Brain microvascular endothelial cell (primary cell): ENCODE data around the gene PACS1.

ENCODE experiments used
- DNase-seq: peaks from one replicate; pipeline ENCODE4 v3.0.0-alpha.2; 2020
- H3K27ac ChIP-seq: fragments of 250-450 bp; sonication (Bioruptor Pico); 2 replicates; pipeline ENCODE4 v1.5.1; 2020; ENCODE audit warnings: mild to moderate bottlenecking, moderate library complexity
- H3K27me3 ChIP-seq: fragments of 250-450 bp; sonication (Bioruptor Pico); replicated peaks from 2 replicates; pipeline ENCODE4 v1.5.1; 2020; ENCODE audit warnings: mild to moderate bottlenecking
- H3K36me3 ChIP-seq: fragments of 250-450 bp; sonication (Bioruptor Pico); replicated peaks from 2 replicates; pipeline ENCODE4 v1.5.1; 2020; ENCODE audit warnings: mild to moderate bottlenecking
- H3K4me3 ChIP-seq: 2 replicates; pipeline ENCODE4 v1.5.1; 2011; ENCODE audit warnings: low read depth, mild to moderate bottlenecking, control low read depth, low read length, moderate library complexity
- in situ Hi-C: cut with HindIII; loops from 2 replicates; pipeline ENCODE4 v1.10.0; 2017; ENCODE audit warnings: low sequenced_read_pairs, low pct_ligation_motif_present
- TF ChIP-seq, protein P1 (sequence below): IDR thresholded peaks from 2 replicates; pipeline ENCODE4 v1.5.1; 2011; ENCODE audit warnings: low read depth, mild to moderate bottlenecking, moderate library complexity, low read length, control low read depth, inconsistent platforms; ENCODE audit errors: missing control alignments

The PACS1 gene

DNA sequence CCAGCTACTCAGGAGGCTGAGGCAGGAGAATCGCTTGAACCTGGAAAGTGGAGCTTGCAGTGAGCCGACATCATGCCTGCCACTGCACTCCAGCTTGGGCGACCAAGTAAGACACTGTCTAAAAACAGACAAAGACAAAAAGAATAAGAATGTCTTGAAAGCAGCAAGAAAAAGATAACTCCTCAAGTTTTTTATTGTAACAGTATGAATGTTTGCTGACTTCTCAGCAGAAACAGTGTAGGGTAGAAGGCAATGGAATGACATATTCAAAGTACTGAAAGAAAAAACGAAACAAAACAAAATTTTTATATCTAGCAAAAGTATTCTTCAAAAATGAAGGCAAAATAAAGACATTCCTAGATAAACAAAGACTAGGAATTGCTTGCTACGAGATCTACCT lies 76.9 kb downstream of the PACS1 start:
- peaks cover 2% of the 10 kb centered on the region for H3K36me3 ChIP-seq
- TF ChIP-seq, protein P1, sequence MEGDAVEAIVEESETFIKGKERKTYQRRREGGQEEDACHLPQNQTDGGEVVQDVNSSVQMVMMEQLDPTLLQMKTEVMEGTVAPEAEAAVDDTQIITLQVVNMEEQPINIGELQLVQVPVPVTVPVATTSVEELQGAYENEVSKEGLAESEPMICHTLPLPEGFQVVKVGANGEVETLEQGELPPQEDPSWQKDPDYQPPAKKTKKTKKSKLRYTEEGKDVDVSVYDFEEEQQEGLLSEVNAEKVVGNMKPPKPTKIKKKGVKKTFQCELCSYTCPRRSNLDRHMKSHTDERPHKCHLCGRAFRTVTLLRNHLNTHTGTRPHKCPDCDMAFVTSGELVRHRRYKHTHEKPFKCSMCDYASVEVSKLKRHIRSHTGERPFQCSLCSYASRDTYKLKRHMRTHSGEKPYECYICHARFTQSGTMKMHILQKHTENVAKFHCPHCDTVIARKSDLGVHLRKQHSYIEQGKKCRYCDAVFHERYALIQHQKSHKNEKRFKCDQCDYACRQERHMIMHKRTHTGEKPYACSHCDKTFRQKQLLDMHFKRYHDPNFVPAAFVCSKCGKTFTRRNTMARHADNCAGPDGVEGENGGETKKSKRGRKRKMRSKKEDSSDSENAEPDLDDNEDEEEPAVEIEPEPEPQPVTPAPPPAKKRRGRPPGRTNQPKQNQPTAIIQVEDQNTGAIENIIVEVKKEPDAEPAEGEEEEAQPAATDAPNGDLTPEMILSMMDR: no peak
- H3K4me3 ChIP-seq: no peak overlapping the region
- DNase-seq: no peak
- in situ Hi-C loops: no loop called here
- no peak overlapping the region for H3K27ac ChIP-seq
- H3K27me3 ChIP-seq: no peaks in the 10 kb centered on the region

DNA sequence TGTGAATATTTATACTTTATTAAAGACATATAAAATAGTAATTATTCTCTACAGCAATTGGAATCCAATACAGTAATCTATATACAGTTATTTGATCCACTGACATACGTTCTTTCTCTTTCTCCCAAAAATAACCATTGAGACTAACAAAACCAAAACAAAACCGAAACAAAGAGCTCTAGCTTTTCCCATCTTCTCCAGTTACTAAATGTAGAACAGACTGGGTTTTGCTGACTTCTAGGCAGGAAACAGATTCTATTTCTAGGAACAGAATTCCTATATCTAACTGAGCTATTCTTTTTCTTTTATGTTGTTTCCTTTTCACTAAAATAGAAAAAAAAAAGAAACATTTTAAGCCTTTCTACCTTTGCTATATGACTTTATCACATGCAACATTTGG lies 80.1 kb downstream of the PACS1 start:
- Histone ChIP-seq H3K27ac (no peak overlapping the region), H3K4me3 (no peak overlapping the region), H3K36me3 (peaks cover under 1% of the 10 kb centered on the region), H3K27me3 (no peaks in the 10 kb centered on the region)
- DNase-seq: no peak
- TF ChIP-seq, protein P1: no peak
- in situ Hi-C loops: no loop called here

DNA sequence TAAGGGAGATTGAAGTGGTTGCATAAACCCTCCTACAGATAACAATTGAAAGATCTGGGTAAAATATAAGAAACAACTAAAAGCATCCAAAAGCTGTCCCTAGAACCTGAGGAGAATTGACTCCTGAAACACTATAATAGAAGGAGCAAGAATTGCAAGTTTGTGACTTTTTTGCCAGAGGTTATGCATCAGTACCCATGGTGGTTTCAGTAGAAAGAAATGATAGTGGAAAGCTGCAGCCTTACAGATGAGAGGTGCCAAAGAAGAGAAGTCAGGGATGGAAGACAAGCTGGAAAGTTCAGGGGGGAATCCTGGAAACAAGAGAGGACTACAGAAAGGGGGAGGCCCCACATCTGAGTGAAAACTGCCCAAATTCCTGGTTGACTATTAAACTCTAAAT lies 80.7 kb downstream of the PACS1 start:
- no peak for DNase-seq
- TF ChIP-seq, protein P1: no peak
- in situ Hi-C loops: no loop called here
- H3K27ac ChIP-seq: no peak overlapping the region
- no peaks in the 10 kb centered on the region for H3K36me3 ChIP-seq
- no peaks in the 10 kb centered on the region for H3K27me3 ChIP-seq
- no peak overlapping the region for H3K4me3 ChIP-seq

DNA sequence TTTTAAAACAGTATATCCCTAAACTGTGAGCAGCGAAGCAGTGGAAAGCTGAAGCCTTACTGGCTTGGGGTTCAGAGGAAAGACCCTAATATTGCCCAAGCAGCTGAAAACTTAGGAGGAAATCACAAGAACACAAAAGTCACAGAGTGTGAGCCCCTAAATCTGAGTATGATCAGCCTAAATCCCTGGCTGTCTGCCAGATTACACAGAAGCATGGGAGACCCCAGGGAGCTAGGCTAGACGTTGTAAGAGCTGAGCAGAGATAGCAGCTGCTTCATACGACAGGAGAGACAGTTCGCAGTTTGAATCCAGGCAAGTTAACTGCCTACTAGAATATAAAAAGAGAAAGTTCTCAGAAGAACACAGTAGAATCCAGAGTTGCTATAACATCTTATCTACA lies 81.2 kb downstream of the PACS1 start:
- Histone ChIP-seq H3K36me3 (no peaks in the 10 kb centered on the region), H3K4me3 (no peak overlapping the region), H3K27ac (no peak overlapping the region), H3K27me3 (no peaks in the 10 kb centered on the region)
- TF ChIP-seq, protein P1: no peak
- in situ Hi-C loops: no loop called here
- no peak for DNase-seq

DNA sequence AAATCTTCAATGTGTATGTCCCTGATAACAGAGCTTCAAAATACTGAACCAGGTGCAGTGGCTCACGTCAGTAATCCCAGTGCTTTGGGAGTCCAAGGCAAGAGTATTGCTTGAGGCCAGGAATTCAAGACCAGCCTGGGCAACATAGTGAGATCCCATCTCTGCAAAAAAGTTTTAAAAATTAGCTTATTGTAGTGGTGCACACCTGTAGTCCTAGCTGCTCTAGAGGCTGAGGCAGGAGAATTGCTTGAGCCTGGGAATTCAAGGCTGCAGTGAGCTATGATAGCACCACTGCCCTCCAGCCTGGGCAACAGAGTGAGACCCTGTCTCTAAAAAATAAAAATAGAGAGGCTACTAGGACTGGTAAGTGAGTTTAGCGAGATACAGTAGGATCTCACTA lies 84.0 kb downstream of the PACS1 start:
- TF ChIP-seq, protein P1: no peak
- H3K4me3 ChIP-seq: no peak overlapping the region
- no peaks in the 10 kb centered on the region for H3K36me3 ChIP-seq
- DNase-seq: no peak
- in situ Hi-C loops: no loop called here
- no peak overlapping the region for H3K27ac ChIP-seq
- H3K27me3 ChIP-seq: no peaks in the 10 kb centered on the region

DNA sequence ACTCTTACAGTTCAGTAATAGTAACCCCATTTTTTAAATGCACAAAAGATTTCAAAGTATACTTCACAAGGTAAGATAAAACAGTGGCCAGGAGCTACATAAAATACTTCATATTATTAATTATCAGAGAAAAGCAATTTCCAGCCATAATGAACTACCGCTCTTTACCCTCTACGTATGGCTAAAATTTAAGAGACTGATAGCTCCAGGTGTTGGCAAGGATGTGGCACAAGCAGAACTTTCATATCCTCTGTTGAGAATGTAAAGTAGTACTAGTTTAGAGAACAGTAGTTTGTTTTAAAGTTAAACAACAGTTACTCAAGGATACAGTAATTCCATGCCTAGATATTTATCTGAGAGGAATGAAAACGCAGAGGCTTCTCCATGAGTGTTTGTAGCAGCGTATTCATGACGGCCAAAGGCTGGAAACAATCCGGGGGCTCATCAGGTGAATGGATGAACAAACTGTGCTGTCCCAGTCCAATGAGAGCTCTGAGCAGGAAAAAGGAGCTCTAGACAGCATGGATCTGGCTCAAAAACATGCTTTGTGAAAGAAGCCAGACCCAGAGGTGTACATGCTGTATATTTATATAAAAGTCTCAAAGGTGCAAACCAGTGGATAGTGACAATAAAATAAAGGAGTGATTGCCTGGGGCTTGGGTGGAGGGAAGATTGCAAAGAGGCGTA lies 85.5 kb downstream of the PACS1 start:
- no peak overlapping the region for H3K27ac ChIP-seq
- no peaks in the 10 kb centered on the region for H3K27me3 ChIP-seq
- DNase-seq: no peak
- in situ Hi-C loops: no loop called here
- no peaks in the 10 kb centered on the region for H3K36me3 ChIP-seq
- TF ChIP-seq, protein P1: no peak
- no peak overlapping the region for H3K4me3 ChIP-seq
